GM12878 (cell line): ENCODE results near the gene BHLHE23. TPM values are rescaled to one million over a fixed set of nuclear protein-coding genes. Genes with fewer than 3 reads are reported as not detected.

Experiments
- ATAC-seq: fragments of 200-7000 bp; cut with Tn5 transposase; 3 replicates; pipeline ENCODE4 v1.9.1; 2020; ENCODE audit warnings: mild to moderate bottlenecking, moderate library complexity
- BruUV-seq: library from RNA; stranded (reverse); fragments of 400-500 nt; replicated peaks from 2 replicates; lab custom pipeline; 2021; lab: Mats Ljungman, UMichigan
- CTCF ChIA-PET: fragments of 300-600 bp; sonication (Branson Sonifier 250); formaldehyde crosslinking; extraction: SDS; loops from one replicate; lab custom pipeline; 2021; ENCODE audit warnings: inconsistent platforms; lab: Yijun Ruan, JAX
- POLR2A ChIA-PET: fragments of 350-600 bp; formaldehyde crosslinking; extraction: SDS; loops from one replicate; lab custom pipeline; 2021; ENCODE audit warnings: inconsistent platforms; lab: Charles Lee
- RAD21 ChIA-PET: fragments of 300-600 bp; sonication (Branson Sonifier 250); formaldehyde crosslinking; loops from one replicate; lab custom pipeline; 2023; ENCODE audit warnings: antibody characterized with exemption; ENCODE audit not compliant: unreplicated experiment; lab: Charles Lee
- SMC1A ChIA-PET: fragments of 300-600 bp; sonication (Branson Sonifier 250); formaldehyde crosslinking; loops from one replicate; lab custom pipeline; 2023; ENCODE audit not compliant: unreplicated experiment, uncharacterized antibody; lab: Charles Lee
- DNase-seq: peaks from one replicate; pipeline ENCODE4 v3.0.0-alpha.2; 2011; ENCODE audit warnings: low read depth, low spot score
- FAIRE-seq: peaks from 3 replicates; lab custom pipeline; 2011; peaks lifted over from hg19 to GRCh38; lab: Jason Lieb, UNC
- H2AFZ ChIP-seq: 2 replicates; pipeline ENCODE4 v1.6.0; 2011; ENCODE audit warnings: low read depth, low read length, control low read depth; ENCODE audit not compliant: control insufficient read depth
- H3K27ac ChIP-seq: 2 replicates; pipeline ENCODE4 v1.5.1; 2011; ENCODE audit warnings: control low read depth; ENCODE audit not compliant: control insufficient read depth, insufficient read depth
- H3K27me3 ChIP-seq, 2 experiments: replicated peaks in 1 of 2; 2 replicates each; pipeline versions ENCODE4 v1.6.0 to v1.6.1; 2011; ENCODE audit warnings: low read length in 1 of 2; ENCODE audit not compliant: control insufficient read depth in 2 of 2, insufficient read depth in 2 of 2
- H3K36me3 ChIP-seq, 2 experiments: 2 replicates each; pipeline ENCODE4 v1.5.1; 2011; ENCODE audit warnings: low read length in 1 of 2; ENCODE audit not compliant: control insufficient read depth in 2 of 2, insufficient read depth in 2 of 2
- H3K4me1 ChIP-seq: 2 replicates; pipeline ENCODE4 v1.6.1; 2011; ENCODE audit warnings: mild to moderate bottlenecking, low read length, moderate library complexity, mixed read lengths; ENCODE audit not compliant: control insufficient read depth, insufficient read depth
- H3K4me2 ChIP-seq: 2 replicates; pipeline ENCODE4 v1.6.0; 2011; ENCODE audit warnings: control low read depth; ENCODE audit not compliant: control insufficient read depth, insufficient read depth
- H3K4me3 ChIP-seq: fragments of 200-600 bp; sonication (generic); 2 replicates; pipeline ENCODE4 v1.5.1; 2016
- H3K79me2 ChIP-seq: 2 replicates; pipeline ENCODE4 v1.6.0; 2011; ENCODE audit warnings: low read length; ENCODE audit not compliant: control insufficient read depth, insufficient read depth
- H3K9ac ChIP-seq: 2 replicates; pipeline ENCODE4 v1.8.0; 2011; ENCODE audit warnings: low read length, control low read depth, mixed read lengths; ENCODE audit not compliant: control insufficient read depth, insufficient read depth
- H3K9me3 ChIP-seq: replicated peaks from 3 replicates; pipeline ENCODE4 v1.5.1; 2011; ENCODE audit warnings: mild to moderate bottlenecking, low read length; ENCODE audit not compliant: control insufficient read depth, insufficient read depth
- H4K20me1 ChIP-seq: 2 replicates; pipeline ENCODE4 v1.6.0; 2011; ENCODE audit not compliant: control insufficient read depth, insufficient read depth
- MEF2B ChIP-seq: fragments of 450-650 bp; IDR thresholded peaks from 2 replicates; pipeline ENCODE4 v1.6.1; 2018; ENCODE audit warnings: mild to moderate bottlenecking, moderate library complexity; ENCODE audit not compliant: partially characterized antibody, poor library complexity, severe bottlenecking
- MLLT1 ChIP-seq: fragments of 450-650 bp; IDR thresholded peaks from 2 replicates; pipeline ENCODE4 v1.6.1; 2016; ENCODE audit warnings: mild to moderate bottlenecking
- SREBF1 ChIP-seq: IDR thresholded peaks from 2 replicates; pipeline ENCODE4 v1.6.1; 2012; ENCODE audit warnings: mild to moderate bottlenecking, low read length
- USF1 ChIP-seq: IDR thresholded peaks from 2 replicates; pipeline ENCODE4 v1.6.1; 2011; ENCODE audit warnings: borderline replicate concordance, low read depth, mild to moderate bottlenecking, moderate library complexity, mixed read lengths, low read length; ENCODE audit not compliant: insufficient read depth; ENCODE audit errors: extremely low read length
- ZBTB33 ChIP-seq: fragments of 450-650 bp; IDR thresholded peaks from 2 replicates; pipeline ENCODE4 v1.6.1; 2017; ENCODE audit warnings: mild to moderate bottlenecking
- ZSCAN29 ChIP-seq: fragments of 450-650 bp; IDR thresholded peaks from 2 replicates; pipeline ENCODE4 v1.6.1; 2017; ENCODE audit warnings: mild to moderate bottlenecking, moderate library complexity
- WGBS: methylation state at CpG from one replicate; pipeline ENCODE4 v1.1.6; 2016; ENCODE audit warnings: low lambda C conversion rate; ENCODE audit not compliant: insufficient replicate concordance, insufficient coverage; ENCODE audit errors: missing lambda C conversion rate; 5-methylcytosine and 5-hydroxymethylcytosine counted together
- in situ Hi-C: fragments of 300-500 bp; cut with MboI; formaldehyde crosslinking; loops from 9 replicates; pipeline ENCODE4 v1.14.3; 2018; ENCODE audit warnings: mixed read lengths
- intact Hi-C: fragments of 100-400 bp; cut with micrococcal nuclease; formaldehyde crosslinking; loops from one replicate; pipeline ENCODE4 v1.14.2; 2022; ENCODE audit not compliant: unreplicated experiment
- polyA plus RNA-seq, 11 experiments: library from polyadenylated mRNA; depleted of rRNA in 4 of 11; unstranded in 6 of 11; stranded (reverse) in 5 of 11; fragments of >200 nt; fragmentation: Nextera tagmentation in 4 of 11; fragmentation: Illumina TruSeq in 1 of 11; extraction: Ambion mirVana in 4 of 11; extraction: Trizol in 1 of 11; gene quantifications; 1 replicate in 1 of 11; 2 replicates in 10 of 11; pipeline versions ENCODE4 v1.2.1 to v1.2.3, GENCODE V29; 2011 to 2016; ENCODE audit warnings: inconsistent platforms in 2 of 11, missing spikeins in 2 of 11, low read depth in 1 of 11
- total RNA-seq, 4 experiments: library from RNA; depleted of rRNA in 3 of 4; stranded (reverse); fragments of >200 nt in 3 of 4; fragmentation: Illumina TruSeq in 1 of 4; extraction: Trizol in 1 of 4; gene quantifications; 2 replicates each; pipeline versions ENCODE4 v1.2.1 to v1.2.3, GENCODE V29; 2013 to 2021
- TF ChIP-seq, protein P1 (sequence below): fragments of 450-650 bp; IDR thresholded peaks from 2 replicates; pipeline ENCODE4 v1.6.1; 2016; ENCODE audit warnings: mild to moderate bottlenecking, moderate library complexity, borderline replicate concordance

The BHLHE23 gene
- total and polyA plus RNA-seq, 10 of the 15 experiments (the other 5 are each of a cell fraction or from before 2014, with no cell fraction given): 0.28 to 0.33 TPM; not detected in 8

DNA sequence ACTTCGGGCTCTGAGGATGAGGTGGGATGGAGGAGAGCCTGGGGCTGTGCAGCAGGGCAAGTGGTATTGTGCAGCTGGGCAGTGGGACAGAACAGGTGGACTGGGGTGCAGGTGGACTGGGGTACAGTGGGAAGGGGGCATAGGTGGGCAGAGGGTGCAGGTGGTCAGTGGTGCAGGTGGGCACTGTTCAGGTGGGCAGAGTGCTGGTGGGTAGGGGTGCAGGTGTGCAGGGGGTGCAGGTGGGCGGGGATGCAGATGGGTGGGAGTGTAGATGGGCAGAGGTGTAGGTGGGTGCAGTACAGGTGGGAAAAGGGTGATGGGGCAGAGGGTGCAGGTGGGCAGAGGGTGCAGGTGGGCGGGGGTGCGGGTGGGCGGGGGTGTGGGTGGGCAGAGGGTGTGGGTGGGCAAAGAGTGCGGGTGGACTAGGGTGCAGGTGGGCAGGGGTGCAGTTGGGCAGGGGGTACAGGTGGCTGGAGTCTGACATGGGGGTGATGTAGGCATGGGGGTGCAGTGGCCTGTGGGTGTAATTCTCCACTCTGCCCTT lies 20.4 kb downstream of the BHLHE23 start (continued):
- TF ChIP-seq, protein P1, sequence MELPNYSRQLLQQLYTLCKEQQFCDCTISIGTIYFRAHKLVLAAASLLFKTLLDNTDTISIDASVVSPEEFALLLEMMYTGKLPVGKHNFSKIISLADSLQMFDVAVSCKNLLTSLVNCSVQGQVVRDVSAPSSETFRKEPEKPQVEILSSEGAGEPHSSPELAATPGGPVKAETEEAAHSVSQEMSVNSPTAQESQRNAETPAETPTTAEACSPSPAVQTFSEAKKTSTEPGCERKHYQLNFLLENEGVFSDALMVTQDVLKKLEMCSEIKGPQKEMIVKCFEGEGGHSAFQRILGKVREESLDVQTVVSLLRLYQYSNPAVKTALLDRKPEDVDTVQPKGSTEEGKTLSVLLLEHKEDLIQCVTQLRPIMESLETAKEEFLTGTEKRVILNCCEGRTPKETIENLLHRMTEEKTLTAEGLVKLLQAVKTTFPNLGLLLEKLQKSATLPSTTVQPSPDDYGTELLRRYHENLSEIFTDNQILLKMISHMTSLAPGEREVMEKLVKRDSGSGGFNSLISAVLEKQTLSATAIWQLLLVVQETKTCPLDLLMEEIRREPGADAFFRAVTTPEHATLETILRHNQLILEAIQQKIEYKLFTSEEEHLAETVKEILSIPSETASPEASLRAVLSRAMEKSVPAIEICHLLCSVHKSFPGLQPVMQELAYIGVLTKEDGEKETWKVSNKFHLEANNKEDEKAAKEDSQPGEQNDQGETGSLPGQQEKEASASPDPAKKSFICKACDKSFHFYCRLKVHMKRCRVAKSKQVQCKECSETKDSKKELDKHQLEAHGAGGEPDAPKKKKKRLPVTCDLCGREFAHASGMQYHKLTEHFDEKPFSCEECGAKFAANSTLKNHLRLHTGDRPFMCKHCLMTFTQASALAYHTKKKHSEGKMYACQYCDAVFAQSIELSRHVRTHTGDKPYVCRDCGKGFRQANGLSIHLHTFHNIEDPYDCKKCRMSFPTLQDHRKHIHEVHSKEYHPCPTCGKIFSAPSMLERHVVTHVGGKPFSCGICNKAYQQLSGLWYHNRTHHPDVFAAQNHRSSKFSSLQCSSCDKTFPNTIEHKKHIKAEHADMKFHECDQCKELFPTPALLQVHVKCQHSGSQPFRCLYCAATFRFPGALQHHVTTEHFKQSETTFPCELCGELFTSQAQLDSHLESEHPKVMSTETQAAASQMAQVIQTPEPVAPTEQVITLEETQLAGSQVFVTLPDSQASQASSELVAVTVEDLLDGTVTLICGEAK: no peak

DNA sequence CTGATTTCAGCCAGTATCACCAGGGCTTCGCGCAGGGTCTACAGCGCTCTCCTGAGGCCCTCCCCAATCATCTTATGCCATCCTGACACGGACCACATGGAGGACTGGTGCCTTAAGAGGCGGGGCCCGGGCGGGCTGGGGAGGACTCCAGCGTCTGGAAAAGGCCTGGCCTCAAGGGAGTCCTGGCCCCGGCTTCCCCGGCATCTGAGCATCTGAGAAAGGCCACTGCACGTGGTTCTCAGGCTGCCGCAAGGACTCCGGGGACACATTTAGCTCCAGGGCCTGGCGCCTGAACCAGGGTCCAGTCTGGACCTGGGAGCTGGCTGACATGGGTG lies 21.4 kb downstream of the BHLHE23 start:
- RAD21 ChIA-PET: interaction anchor here (1.0 to 1.3 kb wide), 4 partner anchors 8 to 26 kb away, joined by 4 to 5 read pairs (median 4); no protein-coding TSS in a partner anchor
- intact Hi-C loops: no loop called here
- CTCF ChIA-PET: interaction anchor here (1.2 to 1.3 kb wide), 3 partner anchors 15 to 163 kb away, joined by 3 to 4 read pairs (median 3); no protein-coding TSS in a partner anchor
- Histone ChIP-seq H4K20me1 (peaks cover 1% of the 10 kb centered on the region; the same call in 1 of the 2 replicates), H3K9me3 (no peaks in the 10 kb centered on the region), H2AFZ (no peak overlapping the region), H3K27ac (no peak overlapping the region), H3K4me1 (peaks cover 9% of the 10 kb centered on the region; the same call in 1 of the 2 replicates), H3K36me3 (no peaks in the 10 kb centered on the region), H3K4me3 (no peak overlapping the region), H3K79me2 (no peaks in the 10 kb centered on the region), H3K27me3 (peaks cover 0 to 5% of the 10 kb centered on the region in 2 experiments; a peak in 3 of 4 replicates), H3K4me2 (no peak overlapping the region), H3K9ac (no peak overlapping the region)
- ATAC-seq: no peak
- WGBS: 46% methylated on average over 14 of the region's 14 CpGs
- no TSS peak for BruUV-seq
- FAIRE-seq: no peak
- POLR2A ChIA-PET: interaction anchor here (1.3 kb wide), 1 partner anchor 25 kb away, joined by 9 read pairs; no protein-coding TSS in a partner anchor
- SMC1A ChIA-PET: interaction anchor here (1.0 kb wide), 1 partner anchor 36 kb away, joined by 3 read pairs; no protein-coding TSS in a partner anchor
- DNase-seq: no peak
- in situ Hi-C loops: no loop called here
- no peak for TF ChIP-seq MLLT1
- peak; percentile 0; the same call in 1 of the 2 replicates for TF ChIP-seq ZBTB33
- no peak for TF ChIP-seq USF1
- TF ChIP-seq MEF2B: peak; percentile 50
- TF ChIP-seq SREBF1: no peak
- no peak for TF ChIP-seq ZSCAN29
